Measurements from ENCODE around the gene RNF144A. TPM values are rescaled to one million over a fixed set of nuclear protein-coding genes. Genes with fewer than 3 reads are reported as not detected.

RNF144A gene
- total and polyA plus RNA-seq, 2 donors (not counting 1 experiment from before 2014, with no cell fraction given): 0.17 to 0.24 TPM

DNA sequence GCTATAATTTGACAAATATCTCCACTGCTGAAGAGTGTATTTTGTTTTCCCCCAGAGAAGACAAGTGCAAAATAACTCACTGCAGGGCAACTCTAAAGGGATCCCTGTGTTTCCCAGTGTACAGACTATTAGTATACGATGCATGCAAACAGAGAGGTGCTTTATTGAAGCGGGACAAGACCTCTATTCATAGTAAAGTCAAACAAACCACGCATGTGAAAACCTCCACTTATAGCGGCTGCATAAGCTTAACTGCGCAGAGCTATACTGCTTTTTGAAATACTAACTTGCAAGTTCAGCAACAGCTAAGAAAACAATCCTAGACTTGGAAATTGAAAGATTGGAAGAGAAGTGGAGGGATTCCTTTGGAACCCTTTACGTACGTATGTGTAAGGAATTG lies 15.6 kb downstream of the RNF144A start:
- H3K36me3 ChIP-seq (ENCODE audit: control insufficient read depth, insufficient read depth, low read length): no peaks in the 10 kb centered on the region
- H3K4me3 ChIP-seq (replicated peaks in 1 of 4; ENCODE audit: control extremely low read depth in 1 of 4, insufficient read depth in 1 of 4, low read depth in 3 of 4, low read length in 4 of 4): no peak overlapping the region
- H4K20me1 ChIP-seq (ENCODE audit: control insufficient read depth, extremely low read depth, insufficient read depth, low read length): no peaks in the 10 kb centered on the region
- no peak overlapping the region for H3K4me2 ChIP-seq (ENCODE audit: extremely low read depth, insufficient read depth, low read length)
- no peak overlapping the region for H3K27ac ChIP-seq (ENCODE audit: insufficient read depth, low read length)
- TF ChIP-seq EZH2 (IDR thresholded peaks at IDR 0.05; ENCODE audit: low read length, missing control alignments): no peak
- TF ChIP-seq, protein P1, sequence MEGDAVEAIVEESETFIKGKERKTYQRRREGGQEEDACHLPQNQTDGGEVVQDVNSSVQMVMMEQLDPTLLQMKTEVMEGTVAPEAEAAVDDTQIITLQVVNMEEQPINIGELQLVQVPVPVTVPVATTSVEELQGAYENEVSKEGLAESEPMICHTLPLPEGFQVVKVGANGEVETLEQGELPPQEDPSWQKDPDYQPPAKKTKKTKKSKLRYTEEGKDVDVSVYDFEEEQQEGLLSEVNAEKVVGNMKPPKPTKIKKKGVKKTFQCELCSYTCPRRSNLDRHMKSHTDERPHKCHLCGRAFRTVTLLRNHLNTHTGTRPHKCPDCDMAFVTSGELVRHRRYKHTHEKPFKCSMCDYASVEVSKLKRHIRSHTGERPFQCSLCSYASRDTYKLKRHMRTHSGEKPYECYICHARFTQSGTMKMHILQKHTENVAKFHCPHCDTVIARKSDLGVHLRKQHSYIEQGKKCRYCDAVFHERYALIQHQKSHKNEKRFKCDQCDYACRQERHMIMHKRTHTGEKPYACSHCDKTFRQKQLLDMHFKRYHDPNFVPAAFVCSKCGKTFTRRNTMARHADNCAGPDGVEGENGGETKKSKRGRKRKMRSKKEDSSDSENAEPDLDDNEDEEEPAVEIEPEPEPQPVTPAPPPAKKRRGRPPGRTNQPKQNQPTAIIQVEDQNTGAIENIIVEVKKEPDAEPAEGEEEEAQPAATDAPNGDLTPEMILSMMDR (conservative IDR thresholded peaks at IDR 0.05 in 1 of 2, IDR thresholded peaks at IDR 0.05 in 1 of 2; ENCODE audit: low read depth in 1 of 2, low read length in 2 of 2): no peak
- H3K9me3 ChIP-seq (ENCODE audit: control insufficient read depth, insufficient read depth, low read depth, low read length): no peaks in the 10 kb centered on the region
- no peak for DNase-seq (ENCODE audit: low read depth in 2 of 2)
- no peak overlapping the region for H3K9ac ChIP-seq (ENCODE audit: insufficient read depth, low read length)
- no peaks in the 10 kb centered on the region for H3K4me1 ChIP-seq (ENCODE audit: control insufficient read depth, extremely low read depth, insufficient read depth, low read length)
- H3K79me2 ChIP-seq (ENCODE audit: control insufficient read depth, insufficient read depth, low read length): no peaks in the 10 kb centered on the region
- no peaks in the 10 kb centered on the region for H3K27me3 ChIP-seq (ENCODE audit: control insufficient read depth, insufficient read depth, low read length)
- no peak overlapping the region for H2AFZ ChIP-seq (ENCODE audit: low read length)

DNA sequence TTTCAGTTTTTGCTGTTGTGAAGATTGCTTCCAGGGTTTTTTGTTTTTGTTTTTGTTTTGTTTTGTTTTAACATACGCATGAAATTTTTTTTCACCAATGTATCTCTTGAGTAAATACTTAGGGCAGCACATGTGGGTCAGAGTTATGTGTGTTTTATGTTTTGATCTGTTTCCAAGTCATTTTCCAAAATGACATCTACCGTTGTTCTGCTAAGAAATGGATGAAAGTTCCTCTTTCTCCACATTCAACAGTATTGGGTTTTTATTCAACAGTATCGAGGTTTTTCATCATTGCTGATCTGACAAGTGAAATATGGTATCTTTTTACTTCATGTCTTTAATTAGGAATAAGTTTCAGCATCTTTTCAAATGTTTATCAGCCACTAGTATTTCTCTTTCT lies 16.7 kb downstream of the RNF144A start:
- no peak overlapping the region for H3K4me2 ChIP-seq (ENCODE audit: extremely low read depth, insufficient read depth, low read length)
- no peak overlapping the region for H3K27ac ChIP-seq (ENCODE audit: insufficient read depth, low read length)
- TF ChIP-seq EZH2 (IDR thresholded peaks at IDR 0.05; ENCODE audit: low read length, missing control alignments): no peak
- TF ChIP-seq, protein P1 (conservative IDR thresholded peaks at IDR 0.05 in 1 of 2, IDR thresholded peaks at IDR 0.05 in 1 of 2; ENCODE audit: low read depth in 1 of 2, low read length in 2 of 2): no peak
- H3K27me3 ChIP-seq (ENCODE audit: control insufficient read depth, insufficient read depth, low read length): no peaks in the 10 kb centered on the region
- H3K36me3 ChIP-seq (ENCODE audit: control insufficient read depth, insufficient read depth, low read length): no peaks in the 10 kb centered on the region
- H3K4me1 ChIP-seq (ENCODE audit: control insufficient read depth, extremely low read depth, insufficient read depth, low read length): no peaks in the 10 kb centered on the region
- H4K20me1 ChIP-seq (ENCODE audit: control insufficient read depth, extremely low read depth, insufficient read depth, low read length): no peaks in the 10 kb centered on the region
- no peak overlapping the region for H3K4me3 ChIP-seq (replicated peaks in 1 of 4; ENCODE audit: control extremely low read depth in 1 of 4, insufficient read depth in 1 of 4, low read depth in 3 of 4, low read length in 4 of 4)
- H3K79me2 ChIP-seq (ENCODE audit: control insufficient read depth, insufficient read depth, low read length): no peaks in the 10 kb centered on the region
- DNase-seq (ENCODE audit: low read depth in 2 of 2): no peak
- H3K9me3 ChIP-seq (ENCODE audit: control insufficient read depth, insufficient read depth, low read depth, low read length): no peaks in the 10 kb centered on the region
- no peak overlapping the region for H3K9ac ChIP-seq (ENCODE audit: insufficient read depth, low read length)
- no peak overlapping the region for H2AFZ ChIP-seq (ENCODE audit: low read length)

DNA sequence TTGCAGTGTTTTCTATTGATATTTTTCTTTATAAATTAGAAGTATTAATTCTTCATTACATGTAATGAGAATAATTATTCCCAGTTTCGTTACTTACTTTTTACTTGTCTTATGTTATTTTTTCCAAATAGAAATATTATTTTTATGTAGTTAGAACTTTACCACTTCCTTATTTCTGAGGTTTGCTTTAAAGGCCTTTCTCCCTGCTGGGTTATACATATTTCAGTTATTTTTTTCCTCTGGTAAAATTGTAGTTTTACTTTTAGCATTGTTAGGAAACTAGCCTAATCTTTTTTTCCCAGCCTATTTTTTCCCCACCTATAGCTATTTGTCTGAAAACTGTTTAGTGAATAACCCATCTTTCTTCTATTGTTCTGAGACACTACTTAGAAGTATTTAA lies 17.1 kb downstream of the RNF144A start:
- no peak overlapping the region for H3K27ac ChIP-seq (ENCODE audit: insufficient read depth, low read length)
- DNase-seq (ENCODE audit: low read depth in 2 of 2): no peak
- no peaks in the 10 kb centered on the region for H4K20me1 ChIP-seq (ENCODE audit: control insufficient read depth, extremely low read depth, insufficient read depth, low read length)
- no peak overlapping the region for H3K4me3 ChIP-seq (replicated peaks in 1 of 4; ENCODE audit: control extremely low read depth in 1 of 4, insufficient read depth in 1 of 4, low read depth in 3 of 4, low read length in 4 of 4)
- no peak overlapping the region for H3K4me2 ChIP-seq (ENCODE audit: extremely low read depth, insufficient read depth, low read length)
- no peaks in the 10 kb centered on the region for H3K36me3 ChIP-seq (ENCODE audit: control insufficient read depth, insufficient read depth, low read length)
- no peak for TF ChIP-seq EZH2 (IDR thresholded peaks at IDR 0.05; ENCODE audit: low read length, missing control alignments)
- TF ChIP-seq, protein P1 (conservative IDR thresholded peaks at IDR 0.05 in 1 of 2, IDR thresholded peaks at IDR 0.05 in 1 of 2; ENCODE audit: low read depth in 1 of 2, low read length in 2 of 2): no peak
- no peaks in the 10 kb centered on the region for H3K79me2 ChIP-seq (ENCODE audit: control insufficient read depth, insufficient read depth, low read length)
- H3K9me3 ChIP-seq (ENCODE audit: control insufficient read depth, insufficient read depth, low read depth, low read length): no peaks in the 10 kb centered on the region
- H2AFZ ChIP-seq (ENCODE audit: low read length): no peak overlapping the region
- H3K27me3 ChIP-seq (ENCODE audit: control insufficient read depth, insufficient read depth, low read length): no peaks in the 10 kb centered on the region
- no peak overlapping the region for H3K9ac ChIP-seq (ENCODE audit: insufficient read depth, low read length)
- H3K4me1 ChIP-seq (ENCODE audit: control insufficient read depth, extremely low read depth, insufficient read depth, low read length): no peaks in the 10 kb centered on the region
